ENCODE data around the gene FCRLA.

Gene FCRLA

GRCh38 chr1:161747801-161748200 is 40.8 kb downstream of the FCRLA start:
- no peaks in the 10 kb centered on the region for H3K27me3 Mint-ChIP-seq
- peaks cover 21% of the 10 kb centered on the region for H3K36me3 Mint-ChIP-seq (ENCODE audit: insufficient read depth)
- ATAC-seq (replicated peaks; ENCODE audit: extremely low read depth, poor library complexity, severe bottlenecking) = no peak
- H3K9me3 Mint-ChIP-seq = no peaks in the 10 kb centered on the region
- no peak overlapping the region for H3K27ac Mint-ChIP-seq (ENCODE audit: low read depth)
- H3K4me3 Mint-ChIP-seq = no peak overlapping the region
- DNase-seq (ENCODE audit: low spot score in 2 of 2) = no peak
- peaks cover 21% of the 10 kb centered on the region for H3K4me1 Mint-ChIP-seq

GRCh38 chr1:161749509-161750407 is 42.7 kb downstream of the FCRLA start, which contains the start of gene DUSP12:
DUSP12 (plus strand) TSS chr1:161749786; CDS start chr1:161749802, 16 bp downstream.
- H3K27me3 Mint-ChIP-seq = no peaks in the 10 kb centered on the region
- H3K27ac Mint-ChIP-seq (ENCODE audit: low read depth) = peak within 1 kb of the TSS; percentile 97
- ATAC-seq (replicated peaks; ENCODE audit: extremely low read depth, poor library complexity, severe bottlenecking) (peak; percentile 97), DNase-seq (ENCODE audit: low spot score in 2 of 2) (peak; percentile 73 to 78)
- H3K4me1 Mint-ChIP-seq = peaks cover 32% of the 10 kb centered on the region
- H3K36me3 Mint-ChIP-seq (ENCODE audit: insufficient read depth) = peaks cover 37% of the 10 kb centered on the region
- peak within 1 kb of the TSS; percentile 98 for H3K4me3 Mint-ChIP-seq
- H3K9me3 Mint-ChIP-seq = no peaks in the 10 kb centered on the region

DNA sequence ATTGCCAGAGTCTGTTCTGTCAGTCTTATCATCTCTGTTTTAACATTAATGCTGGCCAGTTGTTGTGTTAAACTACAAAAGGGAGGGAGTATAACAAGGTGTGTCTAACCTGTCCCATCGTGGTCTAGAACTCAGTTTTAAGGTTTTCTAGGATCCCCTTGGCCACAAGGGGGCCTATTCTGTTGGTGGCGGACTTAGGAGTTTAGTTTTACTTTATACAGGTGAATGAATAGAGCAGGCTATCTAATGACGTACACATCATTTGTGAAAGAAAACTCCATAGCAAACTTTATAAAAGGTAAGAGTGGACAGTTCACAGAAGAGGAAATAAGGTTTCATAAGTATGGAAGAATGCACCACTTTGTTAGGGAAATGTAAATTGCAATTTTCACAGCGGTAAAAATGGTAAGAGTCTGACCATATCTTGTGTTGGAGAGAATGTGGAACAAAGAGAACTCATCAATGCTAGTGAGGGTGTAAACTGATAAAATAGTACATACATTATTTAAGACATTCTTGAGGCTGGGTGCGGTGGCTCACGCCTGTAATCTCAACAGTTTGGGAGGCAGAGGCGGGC is 56.6 kb downstream of the FCRLA start:
- Mint-ChIP-seq H3K27me3 (no peaks in the 10 kb centered on the region), H3K9me3 (no peaks in the 10 kb centered on the region), H3K27ac (ENCODE audit: low read depth) (peak overlapping the region; percentile 4), H3K4me3 (peak overlapping the region; percentile 52), H3K4me1 (peaks cover 19% of the 10 kb centered on the region), H3K36me3 (ENCODE audit: insufficient read depth) (peaks cover 16% of the 10 kb centered on the region)
- ATAC-seq (replicated peaks; ENCODE audit: extremely low read depth, poor library complexity, severe bottlenecking) (peak; percentile 45), DNase-seq (ENCODE audit: low spot score in 2 of 2) (no peak)

All from central memory CD8-positive, alpha-beta T cell (primary cell).